Body of pancreas (tissue), 4 donors: ENCODE measurements around the gene FAM222A. TPM values are rescaled to one million over a fixed set of nuclear protein-coding genes. Genes with fewer than 3 reads are reported as not detected.

Experiments
- ATAC-seq: fragments of 150-250 bp; one replicate; pipeline ENCODE4 v1.9.1; 2016
- DNase-seq, 4 donors: peaks; one replicate each; pipeline ENCODE4 v3.0.0-alpha.2; 2019
- H3K27ac ChIP-seq, 4 donors: fragments of 200-600 bp; sonication (generic); 1 replicate in 3 of 4; 2 replicates in 1 of 4; pipeline versions ENCODE4 v1.5.1 to v1.6.1; 2016 to 2019; ENCODE audit warnings: mild to moderate bottlenecking in 1 of 4, mixed read lengths in 1 of 4, moderate library complexity in 1 of 4
- H3K27me3 ChIP-seq, 2 donors: fragments of 200-600 bp; sonication (generic); one replicate each; pipeline ENCODE4 v1.6.0; 2016; ENCODE audit warnings: mild to moderate bottlenecking in 1 of 2
- H3K36me3 ChIP-seq, 2 donors: fragments of 200-600 bp; sonication (generic); replicated peaks in 1 of 2; 2 replicates each; pipeline ENCODE4 v1.5.1; 2016; ENCODE audit warnings: low read depth in 2 of 2; ENCODE audit not compliant: insufficient read depth in 1 of 2
- H3K4me1 ChIP-seq: fragments of 200-600 bp; sonication (generic); one replicate; pipeline ENCODE4 v1.6.0; 2016
- H3K4me3 ChIP-seq, 2 donors: fragments of 200-600 bp; sonication (generic); 1 replicate in 1 of 2; 2 replicates in 1 of 2; pipeline ENCODE4 v1.5.1; 2016 to 2019
- H3K9me3 ChIP-seq, 3 donors: fragments of 200-600 bp; sonication (generic); 1 replicate in 2 of 3; 2 replicates in 1 of 3; pipeline ENCODE4 v1.5.1; 2016
- POLR2A ChIP-seq, 3 donors: fragments of 450-650 bp; IDR thresholded peaks; one replicate each; pipeline ENCODE4 v1.6.1; 2016; ENCODE audit warnings: antibody characterized with exemption in 3 of 3, mild to moderate bottlenecking in 2 of 3
- WGBS, 2 donors: methylation state at CpG; one replicate each; pipeline ENCODE4 v1.1.5; 2017; 5-methylcytosine and 5-hydroxymethylcytosine counted together
- intact Hi-C: fragments of 100-400 bp; cut with DNase I; formaldehyde crosslinking; loops from one replicate; pipeline ENCODE4 v1.15.1; 2023
- total RNA-seq, 2 donors: library from RNA; depleted of rRNA; stranded (reverse); fragments of >200 nt; gene quantifications; one replicate each; pipeline ENCODE4 v1.1.0, GENCODE V29; 2016
- TF ChIP-seq, protein P1 (sequence below), 7 experiments: fragments of 450-650 bp in 4 of 7; fragments of 200-600 bp in 3 of 7; sonication (generic) in 3 of 7; IDR thresholded peaks; one replicate each; pipeline ENCODE4 v1.5.1; 2016 to 2019; ENCODE audit warnings: antibody characterized with exemption in 7 of 7

FAM222A gene
- total RNA-seq, 2 donors from 2014 or later = 8.0 to 16.2 TPM

DNA sequence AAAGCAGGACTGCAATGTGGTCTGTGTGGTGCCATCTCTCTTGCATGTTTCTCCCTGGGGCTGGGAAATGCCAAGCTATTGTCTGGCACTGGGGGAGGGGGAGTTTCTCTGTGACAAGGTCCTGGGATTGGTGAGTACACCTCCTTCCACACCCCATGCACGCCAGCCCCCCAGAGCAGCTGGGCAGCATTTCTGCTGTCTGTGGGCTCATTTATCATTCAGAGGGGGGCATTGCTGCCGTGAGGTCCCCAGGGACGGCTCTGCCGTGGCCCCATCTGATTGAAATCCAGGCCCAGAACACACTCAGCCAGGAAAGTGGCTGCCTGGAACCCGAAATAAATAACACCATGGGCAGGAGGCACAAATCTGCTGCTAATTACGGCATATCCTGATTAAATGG lies 12.6 kb upstream of the FAM222A start:
- intact Hi-C loops = no loop called here
- Histone ChIP-seq H3K36me3 (no peaks in the 10 kb centered on the region), H3K4me3 (no peak overlapping the region), H3K4me1 (no peaks in the 10 kb centered on the region), H3K27ac (no peak overlapping the region), H3K27me3 (no peaks in the 10 kb centered on the region), H3K9me3 (no peaks in the 10 kb centered on the region)
- WGBS, 2 donors = 44 to 56% methylated on average over 5 to 6 of the region's 6 CpGs
- TF ChIP-seq, protein P1, sequence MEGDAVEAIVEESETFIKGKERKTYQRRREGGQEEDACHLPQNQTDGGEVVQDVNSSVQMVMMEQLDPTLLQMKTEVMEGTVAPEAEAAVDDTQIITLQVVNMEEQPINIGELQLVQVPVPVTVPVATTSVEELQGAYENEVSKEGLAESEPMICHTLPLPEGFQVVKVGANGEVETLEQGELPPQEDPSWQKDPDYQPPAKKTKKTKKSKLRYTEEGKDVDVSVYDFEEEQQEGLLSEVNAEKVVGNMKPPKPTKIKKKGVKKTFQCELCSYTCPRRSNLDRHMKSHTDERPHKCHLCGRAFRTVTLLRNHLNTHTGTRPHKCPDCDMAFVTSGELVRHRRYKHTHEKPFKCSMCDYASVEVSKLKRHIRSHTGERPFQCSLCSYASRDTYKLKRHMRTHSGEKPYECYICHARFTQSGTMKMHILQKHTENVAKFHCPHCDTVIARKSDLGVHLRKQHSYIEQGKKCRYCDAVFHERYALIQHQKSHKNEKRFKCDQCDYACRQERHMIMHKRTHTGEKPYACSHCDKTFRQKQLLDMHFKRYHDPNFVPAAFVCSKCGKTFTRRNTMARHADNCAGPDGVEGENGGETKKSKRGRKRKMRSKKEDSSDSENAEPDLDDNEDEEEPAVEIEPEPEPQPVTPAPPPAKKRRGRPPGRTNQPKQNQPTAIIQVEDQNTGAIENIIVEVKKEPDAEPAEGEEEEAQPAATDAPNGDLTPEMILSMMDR (IDR thresholded peaks at IDR 0.05) = no peak
- no peak for TF ChIP-seq POLR2A (IDR thresholded peaks at IDR 0.05)
- ATAC-seq (peak; percentile 7), DNase-seq (no peak)

DNA sequence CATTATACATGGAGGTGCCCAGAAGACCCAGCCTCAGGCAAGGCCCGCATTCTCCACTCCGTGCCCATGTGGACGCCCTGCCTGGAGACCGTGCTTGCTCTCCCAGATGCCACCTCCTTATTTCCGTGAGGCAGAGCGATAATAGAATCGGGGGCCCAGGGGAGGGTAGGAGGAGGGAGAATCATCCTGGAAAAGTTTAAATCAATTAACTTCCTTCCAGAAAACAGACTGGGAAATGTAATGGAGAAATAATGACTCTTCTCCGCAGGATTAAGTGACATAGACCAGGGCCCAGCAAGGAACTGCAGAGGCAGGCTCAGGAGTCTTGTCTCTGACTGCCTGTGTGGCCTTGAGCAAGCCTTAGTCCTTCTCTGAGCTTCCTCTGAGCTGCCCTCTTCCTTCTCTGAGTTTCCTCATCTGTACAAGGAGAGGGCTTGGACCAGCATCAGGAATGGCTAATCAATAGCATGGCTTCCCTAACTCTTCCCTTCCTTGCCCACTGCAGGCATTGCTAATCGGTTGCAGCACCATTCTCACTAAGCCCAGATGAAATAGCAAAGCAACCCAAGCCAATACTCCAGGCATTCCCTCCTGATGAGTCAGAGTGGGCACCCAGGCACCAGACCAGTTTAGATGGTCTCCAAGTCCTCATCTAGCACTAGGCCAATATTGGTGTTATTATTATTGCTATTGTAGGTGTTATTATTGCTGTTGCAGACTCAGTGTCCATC lies 11.3 kb upstream of the FAM222A start:
- DNase-seq = no peak
- no peak for ATAC-seq
- Histone ChIP-seq H3K4me1 (peaks cover 8% of the 10 kb centered on the region), H3K27me3 (no peaks in the 10 kb centered on the region), H3K27ac (no peak overlapping the region), H3K4me3 (no peak overlapping the region), H3K36me3 (no peaks in the 10 kb centered on the region), H3K9me3 (no peaks in the 10 kb centered on the region)
- no peak for TF ChIP-seq POLR2A (IDR thresholded peaks at IDR 0.05)
- TF ChIP-seq, protein P1 (IDR thresholded peaks at IDR 0.05) = no peak
- WGBS, 2 donors = 89 to 95% methylated on average over 9 of the region's 9 CpGs
- intact Hi-C loops = no loop called here

DNA sequence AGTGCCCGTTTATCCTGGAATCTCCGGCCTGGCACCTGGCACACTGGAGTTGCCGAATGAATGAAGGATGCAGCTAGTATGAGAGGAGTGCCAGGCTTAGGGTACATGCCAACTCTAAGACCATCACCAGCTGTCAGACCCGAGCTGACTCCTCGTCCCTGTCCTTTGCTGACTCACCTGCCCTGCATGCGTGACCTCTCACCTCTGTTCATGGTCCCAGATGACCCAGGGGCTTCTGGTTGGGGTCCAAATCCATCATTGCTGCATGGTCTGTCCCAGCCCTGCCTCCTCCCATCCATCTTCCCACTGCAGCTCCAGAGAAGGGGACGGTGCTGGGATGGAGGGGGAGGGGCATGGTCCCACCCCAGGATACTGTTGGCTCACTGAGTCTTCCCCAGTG lies 9.9 kb upstream of the FAM222A start:
- Histone ChIP-seq H3K36me3 (no peaks in the 10 kb centered on the region), H3K9me3 (no peaks in the 10 kb centered on the region), H3K4me1 (peaks cover 20% of the 10 kb centered on the region), H3K4me3 (no peak overlapping the region), H3K27ac (no peak overlapping the region), H3K27me3 (no peaks in the 10 kb centered on the region)
- ATAC-seq (no peak), DNase-seq (no peak)
- no peak for TF ChIP-seq POLR2A (IDR thresholded peaks at IDR 0.05)
- TF ChIP-seq, protein P1 (IDR thresholded peaks at IDR 0.05) = no peak
- 33 to 71% methylated on average over 1 to 7 of the region's 7 CpGs for WGBS, 2 donors
- intact Hi-C loops = no loop called here

DNA sequence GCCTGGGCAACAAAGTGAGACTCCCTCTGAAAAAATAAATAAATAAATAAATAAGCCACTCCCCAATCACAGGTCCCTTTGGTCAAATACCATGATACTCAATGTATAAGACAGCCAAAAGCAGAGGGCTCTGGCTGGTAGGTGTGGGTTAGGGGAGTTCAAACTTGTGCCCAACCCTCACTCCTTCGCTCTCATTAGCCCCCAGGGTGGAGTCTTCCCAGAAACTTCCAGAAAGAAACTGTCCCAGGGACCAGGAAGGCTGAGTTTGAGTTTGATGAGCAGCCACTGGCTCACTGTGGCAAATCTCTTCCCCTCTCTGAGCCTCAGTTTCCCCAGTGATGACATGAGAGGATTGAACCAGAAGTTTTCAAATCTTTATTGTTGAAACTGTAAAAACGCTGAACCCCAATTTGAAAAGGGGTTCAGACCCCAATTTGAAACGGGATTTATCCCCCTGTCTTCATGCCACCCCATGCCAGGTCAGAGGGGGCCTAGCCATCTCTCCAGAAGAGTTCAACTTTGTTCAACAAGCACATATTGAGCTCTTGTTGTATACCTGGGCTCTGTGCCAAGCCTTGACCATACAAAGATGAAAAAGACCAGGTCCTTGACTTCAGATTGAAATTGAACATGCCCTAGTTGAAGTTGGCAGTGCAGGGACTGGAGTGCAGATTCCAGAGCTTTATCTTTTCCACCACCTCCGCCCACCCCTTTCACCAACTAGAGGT lies 9.1 kb upstream of the FAM222A start:
- Histone ChIP-seq H3K4me1 (peaks cover 25% of the 10 kb centered on the region), H3K9me3 (no peaks in the 10 kb centered on the region), H3K4me3 (no peak overlapping the region), H3K27ac (no peak overlapping the region), H3K36me3 (no peaks in the 10 kb centered on the region), H3K27me3 (no peaks in the 10 kb centered on the region)
- no peak for DNase-seq
- ATAC-seq = no peak
- TF ChIP-seq POLR2A (IDR thresholded peaks at IDR 0.05) = no peak
- TF ChIP-seq, protein P1 (IDR thresholded peaks at IDR 0.05) = no peak
- intact Hi-C loops = no loop called here
- WGBS, 2 donors = 85 to 90% methylated on average over 4 of the region's 4 CpGs
